SK-N-SH treated with all-trans-retinoic acid at 6 μM for 48 hours (cell line): Measurements from ENCODE around the gene PROK1.

Source experiments
- ARNTL ChIP-seq: fragments of 450-650 bp; formaldehyde crosslinking; IDR thresholded peaks from 2 replicates; pipeline ENCODE4 v1.5.0; 2020; ENCODE audit warnings: low read depth, mild to moderate bottlenecking, moderate library complexity, borderline replicate concordance
- ESRRG ChIP-seq: fragments of 250-450 bp; sonication (Bioruptor Pico); IDR thresholded peaks from 2 replicates; pipeline ENCODE4 v1.6.1; 2021; ENCODE audit warnings: mild to moderate bottlenecking
- RARB ChIP-seq: fragments of 250-450 bp; sonication (Bioruptor Pico); IDR thresholded peaks from 2 replicates; pipeline ENCODE4 v1.8.0; 2021; ENCODE audit warnings: mild to moderate bottlenecking, moderate library complexity
- TF ChIP-seq, protein P1 (sequence below): fragments of 250-450 bp; sonication (Bioruptor Pico); IDR thresholded peaks from 2 replicates; pipeline ENCODE4 v1.8.0; 2020; ENCODE audit warnings: mild to moderate bottlenecking, moderate library complexity, borderline replicate concordance

DNA sequence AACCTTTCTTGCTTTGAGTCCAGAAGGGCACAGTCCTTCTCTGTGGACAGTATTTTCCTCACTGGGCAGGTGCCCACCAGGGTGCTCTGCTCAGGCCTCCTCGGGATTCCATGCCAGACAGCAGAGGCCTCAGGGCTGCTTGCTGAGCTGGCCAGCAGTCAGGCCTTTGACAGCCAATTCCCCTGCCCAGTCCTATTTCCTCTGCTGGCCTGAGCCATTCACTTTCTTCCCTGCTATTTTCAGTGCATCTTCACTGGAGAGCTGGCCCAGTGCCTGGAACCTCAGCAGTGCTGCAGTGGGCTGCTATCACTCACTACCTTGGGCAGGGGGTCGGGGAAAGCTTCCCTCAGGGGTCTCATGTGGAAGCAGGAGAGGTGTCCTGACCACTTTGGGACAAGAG lies 34.8 kb downstream of the PROK1 start:
- no peak for TF ChIP-seq ARNTL (CRISPR knock-in tag)
- TF ChIP-seq, protein P1, sequence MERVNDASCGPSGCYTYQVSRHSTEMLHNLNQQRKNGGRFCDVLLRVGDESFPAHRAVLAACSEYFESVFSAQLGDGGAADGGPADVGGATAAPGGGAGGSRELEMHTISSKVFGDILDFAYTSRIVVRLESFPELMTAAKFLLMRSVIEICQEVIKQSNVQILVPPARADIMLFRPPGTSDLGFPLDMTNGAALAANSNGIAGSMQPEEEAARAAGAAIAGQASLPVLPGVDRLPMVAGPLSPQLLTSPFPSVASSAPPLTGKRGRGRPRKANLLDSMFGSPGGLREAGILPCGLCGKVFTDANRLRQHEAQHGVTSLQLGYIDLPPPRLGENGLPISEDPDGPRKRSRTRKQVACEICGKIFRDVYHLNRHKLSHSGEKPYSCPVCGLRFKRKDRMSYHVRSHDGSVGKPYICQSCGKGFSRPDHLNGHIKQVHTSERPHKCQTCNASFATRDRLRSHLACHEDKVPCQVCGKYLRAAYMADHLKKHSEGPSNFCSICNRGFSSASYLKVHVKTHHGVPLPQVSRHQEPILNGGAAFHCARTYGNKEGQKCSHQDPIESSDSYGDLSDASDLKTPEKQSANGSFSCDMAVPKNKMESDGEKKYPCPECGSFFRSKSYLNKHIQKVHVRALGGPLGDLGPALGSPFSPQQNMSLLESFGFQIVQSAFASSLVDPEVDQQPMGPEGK (CRISPR knock-in tag), result no peak
- no peak for TF ChIP-seq ESRRG (CRISPR knock-in tag)
- TF ChIP-seq RARB (CRISPR knock-in tag), result no peak
